ENCODE data around the gene NOTUM.

NOTUM gene

DNA sequence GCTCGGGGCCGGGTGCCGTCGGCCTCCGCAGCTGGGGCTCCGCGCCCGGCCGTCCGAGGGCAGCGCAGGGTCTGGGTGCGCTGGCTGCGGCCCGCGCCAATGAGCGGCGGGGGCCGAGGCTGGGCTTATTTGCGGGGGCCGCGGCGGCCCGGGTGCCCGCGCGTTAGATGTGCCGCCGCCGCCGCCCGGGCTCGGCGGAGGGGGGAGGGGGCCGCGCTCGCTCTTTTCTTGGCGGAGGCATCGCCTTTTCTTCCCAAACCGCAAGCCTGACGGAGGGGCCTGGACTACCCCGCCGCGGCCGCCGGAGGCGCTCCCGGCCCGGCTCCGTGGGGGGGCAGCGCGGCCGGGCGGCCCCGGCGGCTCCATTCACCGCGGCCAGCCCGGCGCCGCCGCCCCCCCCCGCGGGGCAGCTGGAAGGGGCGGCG lies at the start of gene NOTUM:
TSS of gene NOTUM (minus strand) at position 101 of the 425 bp plus-strand sequence. CDS start 278 bp downstream, outside the sequence.
- no peak for DNase-seq

DNA sequence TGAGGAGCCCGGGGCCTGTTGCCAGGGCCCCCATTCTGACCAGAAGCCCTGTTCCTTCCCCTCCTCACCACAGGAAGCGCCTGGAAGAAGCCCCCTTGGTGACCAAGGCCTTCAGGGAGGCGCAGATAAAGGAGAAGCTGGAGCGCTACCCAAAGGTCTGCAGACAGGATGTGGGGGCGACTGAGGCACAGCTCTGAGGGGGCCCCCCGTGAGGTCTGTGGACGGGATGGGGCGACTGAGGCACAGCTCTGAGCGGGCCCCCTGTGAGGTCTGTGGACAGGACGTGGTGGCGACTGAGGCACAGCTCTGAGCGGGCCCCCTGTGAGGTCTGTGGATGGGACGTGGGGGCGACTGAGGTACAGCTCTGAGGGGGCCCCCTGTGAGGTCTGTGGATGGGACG lies 48.4 kb upstream of the NOTUM start:
- DNase-seq: no peak

DNA sequence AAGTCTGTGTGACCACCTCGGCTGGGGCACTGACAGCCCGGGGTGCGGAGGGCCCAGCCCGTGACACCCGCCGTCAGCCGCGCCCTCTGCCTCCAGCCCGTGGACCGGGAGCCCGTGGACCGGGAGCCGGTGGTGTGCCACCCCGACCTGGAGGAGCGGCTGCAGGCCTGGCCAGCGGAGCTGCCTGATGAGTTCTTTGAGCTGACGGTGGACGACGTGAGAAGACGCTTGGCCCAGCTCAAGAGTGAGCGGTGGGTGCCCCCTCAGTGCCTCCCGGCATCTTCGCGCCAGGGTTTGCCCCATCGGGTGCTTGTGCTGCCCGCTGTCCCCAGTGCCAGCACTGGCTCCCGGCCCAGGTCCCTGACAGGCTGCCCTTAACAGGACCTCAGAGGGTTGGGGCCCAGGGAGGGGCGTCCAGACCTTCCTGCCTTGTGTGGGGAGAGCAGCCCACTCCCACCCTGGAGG lies 48.0 kb upstream of the NOTUM start:
- no peak for DNase-seq

DNA sequence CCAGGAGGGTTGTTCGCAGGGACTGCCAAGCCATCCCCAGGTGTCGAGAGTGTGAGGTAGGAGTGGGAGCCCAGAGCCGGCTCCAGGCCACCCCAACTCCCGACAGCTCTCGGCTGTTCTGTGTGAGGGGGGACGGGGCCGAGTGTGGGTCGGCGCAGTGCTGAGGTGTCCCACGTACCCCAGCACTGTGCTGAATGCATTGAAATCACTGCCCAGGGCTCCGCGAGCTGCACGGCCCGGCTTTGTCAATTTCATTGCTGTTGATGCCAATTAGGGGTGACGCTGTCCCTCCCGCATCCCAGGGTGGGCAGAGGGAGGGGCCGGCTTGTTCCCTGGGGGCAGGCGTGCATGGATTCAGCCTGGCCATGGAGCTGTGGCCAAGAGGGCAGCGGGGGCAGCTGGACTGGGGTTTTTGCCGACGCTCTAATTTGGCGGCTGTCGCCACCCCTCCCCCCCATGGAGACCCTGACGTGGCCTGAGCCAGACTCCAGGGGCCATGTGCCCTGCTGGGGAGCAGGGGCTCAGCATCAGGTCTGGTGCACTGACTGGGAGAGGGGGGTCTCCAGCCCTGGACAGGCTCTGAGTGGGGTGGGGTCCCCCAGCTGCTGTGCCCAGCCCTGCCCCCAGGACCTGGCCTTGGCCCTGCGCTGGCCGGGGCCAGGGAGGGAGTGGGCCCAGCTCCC lies 47.4 kb upstream of the NOTUM start:
- DNase-seq: no peak

DNA sequence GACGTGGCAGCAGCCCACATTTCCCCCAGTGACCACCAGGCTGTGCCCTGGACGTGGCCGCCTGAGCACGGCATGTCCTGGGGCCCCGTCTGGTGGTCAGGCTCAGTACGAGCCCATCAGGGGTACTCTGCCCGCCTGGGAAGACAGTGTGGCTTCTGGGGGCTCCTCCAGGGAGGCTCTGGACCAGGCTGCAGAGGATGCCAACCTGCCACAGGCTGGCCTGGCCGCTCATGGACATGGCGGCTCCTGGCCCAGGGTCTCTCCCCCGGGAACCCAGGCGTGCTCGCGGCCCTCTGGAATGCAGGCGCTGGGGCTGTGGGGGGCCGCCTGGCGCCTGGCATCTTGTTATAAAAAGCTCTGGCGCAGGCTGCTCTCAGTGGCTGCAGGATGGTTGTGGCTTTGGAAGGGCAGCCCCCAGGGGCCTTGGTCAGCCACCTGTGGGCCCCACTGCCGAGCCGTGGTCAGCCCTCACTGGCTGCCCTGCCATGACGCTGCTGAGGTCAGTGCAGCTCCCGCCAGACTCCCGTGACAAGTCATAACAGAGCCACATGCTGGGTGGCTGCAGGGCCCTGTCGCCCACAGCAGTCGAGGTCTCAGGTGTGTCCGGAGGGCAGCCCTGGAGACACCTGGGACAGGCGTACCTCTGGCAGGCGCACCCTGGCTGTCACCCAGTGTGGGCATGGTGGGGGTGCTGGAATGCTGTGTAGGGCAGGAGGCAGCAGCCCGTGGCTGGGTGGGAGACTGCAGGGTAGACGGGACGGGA lies 46.7 kb upstream of the NOTUM start:
- no peak for DNase-seq

DNA sequence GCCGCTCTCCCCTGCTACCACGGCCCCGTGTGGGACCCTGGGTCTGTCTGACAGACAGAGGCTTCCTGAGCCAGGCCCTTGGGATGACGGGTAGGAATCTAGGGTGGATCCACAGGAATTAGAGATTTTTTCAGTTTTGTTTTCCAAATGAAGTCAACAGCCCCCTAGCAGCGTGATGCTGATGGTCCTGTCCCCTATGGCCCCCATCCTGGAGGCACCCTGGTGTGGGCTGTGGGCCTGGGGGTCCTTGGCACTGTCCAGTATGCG lies 46.2 kb upstream of the NOTUM start:
- DNase-seq: no peak

DNA sequence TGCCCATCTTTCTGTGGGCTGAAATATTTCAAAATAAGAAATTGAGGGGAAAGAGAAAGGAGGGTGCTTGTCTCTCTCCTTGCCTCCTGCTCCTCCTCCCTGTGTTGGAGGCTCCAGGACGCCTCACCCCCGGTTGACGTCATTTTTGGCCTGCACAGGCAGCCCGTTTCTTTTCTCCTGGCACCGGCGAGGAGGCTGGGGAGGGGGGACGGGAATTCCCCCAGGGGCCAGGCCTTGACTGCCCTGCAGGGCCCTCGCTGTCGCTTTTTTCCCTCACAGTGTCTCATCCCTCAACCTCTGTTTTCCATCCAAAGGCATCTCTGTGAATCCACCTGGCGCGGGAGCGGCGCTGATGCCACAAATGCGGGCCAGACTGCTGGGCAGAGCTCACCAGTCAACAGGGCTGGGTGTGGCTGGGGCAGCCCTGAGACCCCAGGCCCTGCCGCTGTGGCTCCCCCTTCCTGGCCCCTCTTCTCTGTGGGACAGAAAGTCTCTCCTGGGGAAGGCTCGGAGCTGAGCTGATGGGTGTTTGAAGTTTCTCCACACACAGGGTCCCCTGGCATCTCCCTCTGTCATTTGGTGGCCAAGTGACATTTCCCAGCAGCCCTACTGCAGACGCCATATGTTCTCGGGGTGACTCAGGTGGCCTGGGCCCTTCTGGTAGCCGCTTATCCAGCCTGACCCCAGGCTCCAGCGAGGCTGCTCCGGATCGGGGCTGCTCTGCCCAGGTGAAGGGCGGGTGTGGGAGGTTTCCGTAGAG lies 45.7 kb upstream of the NOTUM start:
- DNase-seq: no peak

DNA sequence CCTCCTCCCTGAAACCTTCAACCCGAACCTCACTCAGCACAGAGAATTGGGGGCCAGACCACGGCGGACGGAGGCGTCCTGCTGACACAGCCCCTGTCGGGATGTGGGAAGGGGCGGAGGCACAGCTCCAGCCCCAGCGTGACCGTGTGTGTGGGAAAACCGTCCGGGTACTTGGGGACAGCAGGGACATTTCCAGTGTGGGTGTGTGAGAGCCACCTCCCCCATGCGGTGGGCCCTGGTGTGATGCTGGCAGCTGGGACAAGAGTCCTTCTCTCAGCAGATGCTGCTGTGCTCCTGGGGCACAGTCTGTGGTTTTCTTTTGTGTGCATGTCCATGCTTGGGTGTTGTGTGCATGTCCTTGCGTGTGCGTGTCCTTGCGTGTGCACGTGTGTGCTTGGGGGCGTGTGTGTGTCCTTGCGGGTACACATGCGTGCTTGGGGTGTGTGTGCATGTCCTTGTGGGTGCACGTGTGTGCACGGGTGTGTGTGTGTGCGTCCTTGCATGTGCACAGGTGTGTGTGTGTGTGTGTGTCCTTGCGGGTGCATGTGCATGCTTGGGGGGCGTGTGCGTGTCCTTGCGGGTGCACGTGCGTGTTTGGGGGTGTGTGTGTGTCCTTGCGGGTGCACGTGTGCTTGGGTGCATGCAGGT lies 44.8 kb upstream of the NOTUM start:
- no peak for DNase-seq

DNA sequence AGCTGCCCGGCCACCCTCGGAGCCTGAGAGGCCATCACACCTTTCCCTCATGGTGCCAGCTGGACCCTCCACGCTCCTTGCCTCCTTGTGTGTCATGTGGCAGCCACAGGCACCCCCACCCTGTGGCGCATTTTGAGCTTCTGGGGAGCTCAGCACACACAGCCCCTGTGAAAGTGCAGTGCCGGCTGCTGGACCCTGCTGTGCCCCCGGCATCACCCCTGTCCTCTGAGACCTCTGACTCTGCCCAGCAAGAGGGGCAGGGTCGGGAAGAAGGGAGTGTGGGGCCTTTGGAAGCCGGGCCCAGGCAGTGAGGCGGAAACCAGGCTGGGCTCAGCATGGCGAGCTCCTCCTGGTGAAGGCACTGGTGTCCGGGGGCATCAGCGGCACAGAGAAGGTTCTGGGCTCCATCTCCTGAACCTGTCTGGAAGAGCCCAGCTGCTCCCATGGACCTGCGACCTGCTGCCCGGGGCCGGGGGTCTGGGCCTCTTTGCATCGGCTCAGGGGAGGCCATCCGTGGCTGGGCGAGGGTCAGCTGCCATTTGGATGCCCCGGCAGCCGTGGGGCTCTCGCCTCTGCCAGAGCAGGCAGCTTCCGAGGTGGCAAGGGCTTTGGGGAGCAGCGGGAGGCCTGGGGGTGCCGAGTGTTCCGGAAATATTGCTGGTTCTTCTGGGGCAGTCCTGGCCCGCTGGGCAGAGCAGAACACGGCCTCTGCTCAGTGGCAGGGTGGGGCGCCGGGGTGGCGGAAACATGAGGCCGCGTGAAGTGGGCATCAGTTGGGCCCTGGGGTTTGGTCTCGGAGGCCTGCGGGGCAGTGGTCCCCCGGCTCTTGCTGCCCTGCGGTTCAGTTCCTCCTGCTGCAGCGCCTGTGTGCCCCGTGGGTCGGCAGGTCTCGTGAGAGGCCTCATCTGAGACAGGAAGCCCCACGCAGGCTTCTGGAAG lies 43.8 kb upstream of the NOTUM start:
- no peak for DNase-seq

DNA sequence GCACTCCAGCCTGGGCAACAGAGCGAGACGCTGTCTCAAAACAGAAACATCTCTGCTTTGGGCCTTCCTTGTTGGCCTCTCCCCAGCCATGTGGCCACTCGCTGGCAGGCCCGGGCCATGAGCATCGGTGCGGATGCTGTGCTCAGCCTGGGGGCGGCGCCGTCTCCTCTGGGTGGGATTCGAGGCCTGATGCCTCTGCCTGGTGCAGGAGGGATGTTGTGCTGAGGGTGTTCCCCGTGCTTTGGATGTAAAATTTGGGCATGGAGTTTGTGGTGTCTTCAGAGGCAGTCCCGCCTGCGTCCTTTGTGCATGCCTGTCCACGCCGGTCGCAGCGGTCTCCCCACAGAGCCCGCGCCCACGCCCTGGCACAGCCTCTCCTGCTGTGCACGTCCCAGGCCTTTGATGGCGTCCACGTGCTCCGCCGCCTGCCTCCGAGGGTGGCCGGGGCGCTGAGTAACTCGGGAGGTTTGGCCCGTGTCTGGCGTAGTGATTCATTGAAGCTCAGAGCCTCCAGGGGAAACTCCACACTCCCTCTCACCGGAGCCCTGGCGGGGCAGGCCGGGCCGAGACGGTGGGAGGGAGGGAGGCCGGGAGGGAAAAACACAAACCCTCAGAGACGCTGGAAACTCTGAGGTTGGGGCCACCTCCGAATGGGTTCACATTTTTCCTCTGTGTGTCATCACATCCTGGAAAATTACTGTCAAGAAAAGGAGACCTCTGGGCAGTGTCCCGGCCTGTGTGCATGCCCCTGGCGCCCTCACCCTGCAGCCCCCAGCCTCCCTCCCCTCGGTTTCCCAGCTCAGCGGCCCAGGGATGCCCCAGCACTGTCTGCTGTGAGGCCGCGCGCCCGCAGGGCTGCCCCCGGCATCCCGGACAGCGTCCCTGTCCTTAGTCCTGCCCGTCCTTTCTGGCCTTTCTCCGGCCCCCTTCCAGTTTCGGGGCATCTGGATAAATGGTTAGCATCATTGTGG lies 42.7 kb upstream of the NOTUM start:
- no peak for DNase-seq

DNA sequence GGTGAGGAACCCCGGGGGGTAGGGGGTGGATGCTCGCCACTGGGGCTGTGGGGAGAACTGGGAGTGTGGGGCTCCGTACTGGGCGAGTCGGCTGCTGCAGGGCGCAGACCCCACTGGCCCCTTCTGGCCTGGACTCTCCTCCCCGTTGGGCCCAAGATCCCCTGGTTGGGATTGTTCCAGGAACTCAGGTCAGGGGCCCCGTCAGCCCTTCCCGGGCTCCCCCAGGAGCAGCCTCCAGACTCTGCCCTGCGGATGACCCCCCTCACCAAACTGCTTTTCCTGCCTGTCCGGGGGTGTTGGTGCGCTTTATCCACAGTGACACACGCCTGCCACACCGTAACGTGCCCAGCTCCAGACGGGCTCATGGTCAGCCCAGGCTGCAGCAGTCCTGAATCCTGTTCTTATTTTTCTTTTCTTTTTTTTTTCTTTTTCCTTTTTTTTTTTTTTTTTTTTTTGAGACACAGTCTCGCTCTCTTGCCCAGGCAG lies 40.6 kb upstream of the NOTUM start:
- DNase-seq: no peak

DNA sequence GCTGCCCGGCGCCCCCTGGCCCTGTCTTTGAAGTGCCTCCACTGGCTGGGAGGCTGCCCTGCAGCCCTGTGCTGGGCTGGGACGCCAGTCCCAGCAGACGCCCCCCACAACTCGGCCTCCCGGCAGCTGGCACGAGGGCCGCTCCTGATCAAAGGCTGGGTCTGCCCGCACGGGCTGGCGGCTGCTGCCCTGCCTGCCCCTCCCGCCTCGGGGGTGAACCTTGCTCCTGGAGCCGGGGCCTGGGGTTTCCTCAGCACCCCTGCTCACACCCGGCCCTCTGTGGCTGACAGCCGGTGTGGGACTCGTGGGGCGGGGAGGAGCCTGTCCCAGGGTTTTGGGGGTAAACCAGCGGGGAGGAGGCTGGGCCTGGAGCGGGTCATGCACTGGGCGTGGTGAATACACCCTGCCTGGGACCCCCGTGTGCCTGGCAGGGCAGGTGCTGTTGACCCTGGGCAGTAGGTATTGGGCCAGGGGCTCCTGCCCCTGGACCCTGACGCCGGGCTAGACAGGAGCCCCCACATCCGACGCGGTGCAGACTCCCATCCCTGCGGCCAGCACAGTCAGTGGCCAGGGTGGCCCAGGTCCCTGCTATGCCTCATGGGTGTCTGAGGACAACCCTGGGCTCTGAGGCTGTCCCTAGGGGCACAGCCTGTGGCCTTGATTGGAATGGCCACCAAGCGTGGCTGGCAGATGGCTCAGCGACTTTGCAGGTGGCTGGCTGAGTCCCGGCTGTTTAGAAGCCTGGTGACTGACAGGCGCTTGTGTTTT lies 40.0 kb upstream of the NOTUM start:
- DNase-seq: no peak

DNA sequence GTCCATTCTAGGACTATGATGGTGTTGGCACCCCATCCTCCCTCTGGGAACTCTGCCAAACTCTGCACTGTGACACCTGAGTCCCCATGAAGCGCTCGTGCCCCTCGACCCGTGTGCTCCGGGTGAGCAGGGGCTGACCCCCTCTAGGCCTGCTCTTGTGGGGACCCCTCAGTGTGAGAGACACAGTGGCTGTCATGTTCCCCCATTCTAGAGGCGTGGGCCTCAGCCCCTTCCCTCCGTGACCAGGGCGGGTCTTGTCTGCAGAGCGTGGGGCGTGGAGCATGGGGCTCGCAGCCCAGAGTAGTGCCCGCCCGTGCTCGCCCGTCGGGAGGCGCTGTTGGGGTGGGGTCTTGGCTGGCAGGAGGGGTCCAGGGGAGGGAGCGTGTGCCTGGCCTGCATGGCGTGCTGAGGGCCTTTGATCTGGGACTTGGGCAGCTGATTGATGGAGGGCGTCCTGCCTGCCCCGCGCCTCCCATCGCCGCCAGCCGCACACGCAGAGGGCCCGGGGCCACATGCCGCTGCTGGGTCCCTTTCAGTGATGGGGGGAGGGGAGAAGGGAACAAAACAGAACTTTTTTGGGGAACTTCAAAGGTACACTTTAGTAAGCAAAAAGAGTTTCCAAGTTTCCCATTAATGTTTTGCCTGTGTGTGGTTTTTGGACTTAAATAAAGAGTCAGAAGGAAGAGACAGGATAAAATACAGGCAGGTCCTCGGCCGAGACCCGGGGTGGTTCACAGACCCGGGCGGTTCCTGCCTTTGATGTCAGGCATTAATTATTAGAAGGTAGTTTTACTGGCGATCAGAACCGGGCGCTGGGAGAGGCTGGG lies 39.2 kb upstream of the NOTUM start:
- no peak for DNase-seq

DNA sequence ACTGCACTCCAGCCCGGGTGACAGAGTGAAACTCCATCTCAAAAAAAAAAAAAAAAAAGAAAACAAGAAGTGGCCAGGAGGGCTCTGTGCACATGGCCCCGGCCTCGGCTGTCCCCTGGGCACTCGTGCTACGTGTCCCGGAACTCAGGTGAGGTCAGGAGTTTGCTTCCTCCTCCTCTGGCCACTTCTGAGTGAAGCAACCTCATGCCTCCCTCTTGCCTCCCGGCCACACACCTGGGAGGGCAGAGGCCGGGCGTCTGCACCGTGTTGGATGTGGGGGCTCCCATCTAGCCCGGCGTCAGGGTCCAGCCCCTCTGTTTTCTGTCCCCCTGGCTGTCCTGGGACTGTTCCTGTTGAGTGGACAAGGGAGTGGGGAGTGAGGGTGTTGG lies 38.6 kb upstream of the NOTUM start:
- DNase-seq: no peak

DNA sequence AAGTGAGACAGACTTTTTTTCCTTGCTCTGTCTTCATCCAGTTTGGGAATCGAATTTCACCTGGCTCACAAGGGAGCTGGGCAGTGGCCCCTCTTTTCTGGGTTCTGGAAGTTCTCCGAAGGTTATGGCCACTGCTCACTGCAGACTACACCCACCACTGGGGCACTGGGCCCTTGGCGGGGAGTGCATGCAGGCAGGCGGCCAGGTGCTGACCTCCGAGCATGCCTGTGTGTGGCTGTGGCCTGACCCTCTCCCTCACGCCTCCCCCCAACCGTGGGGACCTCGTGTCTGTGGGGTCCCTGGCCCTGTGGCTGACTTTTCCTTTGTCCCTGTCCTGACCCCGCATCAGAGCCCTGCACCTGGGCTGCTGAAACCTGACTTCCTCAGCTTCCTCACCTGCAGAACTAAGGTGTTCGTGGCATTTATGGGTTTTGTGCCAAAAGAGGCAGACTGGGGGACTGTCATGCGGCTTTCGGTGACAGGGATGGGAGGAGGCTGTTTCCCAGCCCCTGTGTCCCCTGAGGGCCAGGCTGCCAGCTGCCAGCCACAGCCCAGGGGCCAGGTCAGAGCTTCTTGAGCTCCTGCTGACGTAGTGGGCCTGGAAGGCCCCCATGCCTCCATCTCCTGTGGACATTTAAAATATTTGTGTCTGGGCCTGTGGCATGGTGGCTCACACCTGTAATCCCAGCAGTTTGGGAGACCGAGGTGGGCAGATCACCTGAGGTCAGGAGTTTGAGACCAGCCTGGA lies 37.9 kb upstream of the NOTUM start:
- DNase-seq: no peak

DNA sequence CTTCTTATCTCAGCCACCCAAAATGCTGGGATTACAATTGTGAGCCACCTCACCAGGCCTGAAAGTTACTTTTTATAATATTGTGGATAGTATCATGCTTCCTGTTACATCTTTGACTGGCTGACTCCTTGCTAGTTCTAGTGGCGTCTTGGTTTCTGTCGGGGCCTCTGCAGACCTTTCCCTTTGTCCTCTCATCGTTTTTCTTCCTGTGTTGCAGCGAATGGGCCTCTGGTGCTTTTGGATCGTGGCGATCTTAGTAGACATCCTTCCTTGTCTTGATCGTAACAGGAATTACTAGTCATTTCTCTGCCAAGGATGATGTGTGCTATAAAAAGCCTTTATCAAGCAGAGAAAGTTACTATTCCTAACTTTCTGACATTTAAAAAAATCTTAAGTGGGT lies 37.2 kb upstream of the NOTUM start:
- no peak for DNase-seq

DNA sequence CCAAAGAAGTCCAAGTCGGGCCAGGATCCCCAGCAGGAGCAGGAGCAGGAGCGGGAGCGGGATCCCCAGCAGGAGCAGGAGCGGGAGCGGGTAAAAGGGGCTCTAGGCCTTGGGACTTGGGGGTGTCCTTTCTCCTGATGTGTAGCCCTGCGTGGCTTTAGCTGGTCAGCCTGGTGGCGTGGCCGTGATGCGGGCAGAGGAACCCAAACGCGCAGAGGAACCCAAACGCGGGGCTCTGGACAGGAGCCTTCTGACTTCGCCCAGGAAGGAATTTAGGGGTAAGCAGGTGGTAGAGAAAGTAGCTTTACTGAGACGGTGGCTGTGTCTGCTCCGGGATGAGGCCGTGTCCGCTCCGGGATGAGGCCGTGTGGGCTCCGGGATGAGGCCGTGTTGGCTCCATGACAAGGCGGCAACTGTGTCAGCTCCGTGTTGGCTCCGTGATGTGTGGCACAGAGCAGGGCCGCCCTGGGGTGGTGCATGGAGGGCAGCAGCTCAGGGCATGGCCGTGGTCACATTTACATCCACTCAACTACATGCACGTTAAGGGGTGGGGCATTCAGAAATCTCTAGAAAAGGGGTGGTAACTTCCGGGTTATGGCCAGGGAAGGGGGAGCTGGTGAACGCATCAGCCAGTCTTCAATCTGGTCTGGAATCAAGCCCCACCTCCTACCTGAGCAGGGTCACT lies 35.9 kb upstream of the NOTUM start:
- no peak for DNase-seq

DNA sequence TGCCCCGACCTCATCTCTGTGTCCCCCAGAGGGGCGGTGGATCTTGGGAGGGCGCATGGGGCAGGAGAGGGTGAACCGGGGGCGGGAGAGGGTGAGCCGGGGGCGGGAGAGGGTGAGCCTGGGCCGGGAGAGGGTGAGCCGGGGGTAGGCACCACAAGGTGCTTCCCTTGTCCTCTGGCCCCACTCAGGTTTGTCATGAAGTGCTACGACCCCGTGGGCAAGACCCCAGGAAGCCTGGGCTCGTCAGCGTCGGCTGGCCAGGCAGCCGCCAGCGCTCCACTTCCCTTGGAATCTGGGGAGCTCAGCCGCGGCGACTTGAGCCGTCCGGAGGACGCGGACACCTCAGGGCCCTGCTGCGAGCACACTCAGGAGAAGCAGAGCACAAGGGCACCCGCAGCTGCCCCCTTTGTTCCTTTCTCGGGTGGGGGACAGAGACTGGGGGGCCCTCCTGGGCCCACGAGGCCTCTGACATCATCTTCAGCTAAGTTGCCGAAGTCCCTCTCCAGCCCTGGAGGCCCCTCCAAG lies 35.3 kb upstream of the NOTUM start:
- no peak for DNase-seq

All from DMS153 (cell line).